ENCODE results near the gene TMEM181. TPM values are rescaled to one million over a fixed set of nuclear protein-coding genes. Genes with fewer than 3 reads are reported as not detected.

The TMEM181 gene
- total and polyA plus RNA-seq, 2 of the 13 experiments (the other 11 are each of a cell fraction or from before 2014, with no cell fraction given), result 59.1 to 108 TPM

DNA sequence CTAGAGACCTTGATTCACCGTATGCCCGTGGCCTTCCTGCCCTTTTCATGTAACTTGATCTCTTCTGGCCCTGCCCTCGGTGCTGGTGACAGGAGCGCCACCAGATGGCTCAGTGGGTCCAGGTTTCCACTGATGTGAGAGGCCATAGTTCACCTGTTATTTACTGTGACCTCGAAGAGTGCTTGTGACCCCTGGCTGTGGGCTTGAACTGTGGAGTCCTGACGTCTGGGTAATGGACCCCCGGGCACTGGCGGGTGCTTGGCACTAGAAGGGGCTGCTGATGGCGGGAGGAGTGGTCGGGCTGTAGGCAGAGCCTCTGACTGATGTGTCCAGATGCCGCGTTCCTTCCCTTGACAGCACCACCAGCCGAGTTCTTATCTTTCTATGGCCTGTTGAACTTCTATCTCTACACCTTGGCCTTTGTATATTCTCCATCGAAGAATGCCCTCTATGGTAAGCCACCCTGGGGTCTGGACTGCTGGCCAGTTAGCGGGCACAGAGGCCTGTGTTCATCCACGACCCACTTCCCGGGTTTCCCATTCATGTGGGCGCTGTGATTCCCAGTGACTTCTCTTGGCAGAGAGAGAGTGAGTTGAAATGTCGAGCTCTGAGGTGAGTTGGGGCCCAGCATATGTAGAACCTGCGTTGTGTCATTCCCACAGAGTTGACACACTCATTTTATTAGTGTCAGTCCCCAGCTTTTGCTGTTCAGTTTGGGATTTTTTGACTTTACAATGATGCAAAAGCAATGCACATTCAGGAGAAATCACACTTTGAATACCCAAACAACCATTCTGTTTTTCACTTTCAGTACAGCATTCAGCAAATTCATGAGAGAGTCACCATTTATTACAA, 69.7 kb downstream of the TMEM181 start (continued):
- TF ChIP-seq, protein P1, sequence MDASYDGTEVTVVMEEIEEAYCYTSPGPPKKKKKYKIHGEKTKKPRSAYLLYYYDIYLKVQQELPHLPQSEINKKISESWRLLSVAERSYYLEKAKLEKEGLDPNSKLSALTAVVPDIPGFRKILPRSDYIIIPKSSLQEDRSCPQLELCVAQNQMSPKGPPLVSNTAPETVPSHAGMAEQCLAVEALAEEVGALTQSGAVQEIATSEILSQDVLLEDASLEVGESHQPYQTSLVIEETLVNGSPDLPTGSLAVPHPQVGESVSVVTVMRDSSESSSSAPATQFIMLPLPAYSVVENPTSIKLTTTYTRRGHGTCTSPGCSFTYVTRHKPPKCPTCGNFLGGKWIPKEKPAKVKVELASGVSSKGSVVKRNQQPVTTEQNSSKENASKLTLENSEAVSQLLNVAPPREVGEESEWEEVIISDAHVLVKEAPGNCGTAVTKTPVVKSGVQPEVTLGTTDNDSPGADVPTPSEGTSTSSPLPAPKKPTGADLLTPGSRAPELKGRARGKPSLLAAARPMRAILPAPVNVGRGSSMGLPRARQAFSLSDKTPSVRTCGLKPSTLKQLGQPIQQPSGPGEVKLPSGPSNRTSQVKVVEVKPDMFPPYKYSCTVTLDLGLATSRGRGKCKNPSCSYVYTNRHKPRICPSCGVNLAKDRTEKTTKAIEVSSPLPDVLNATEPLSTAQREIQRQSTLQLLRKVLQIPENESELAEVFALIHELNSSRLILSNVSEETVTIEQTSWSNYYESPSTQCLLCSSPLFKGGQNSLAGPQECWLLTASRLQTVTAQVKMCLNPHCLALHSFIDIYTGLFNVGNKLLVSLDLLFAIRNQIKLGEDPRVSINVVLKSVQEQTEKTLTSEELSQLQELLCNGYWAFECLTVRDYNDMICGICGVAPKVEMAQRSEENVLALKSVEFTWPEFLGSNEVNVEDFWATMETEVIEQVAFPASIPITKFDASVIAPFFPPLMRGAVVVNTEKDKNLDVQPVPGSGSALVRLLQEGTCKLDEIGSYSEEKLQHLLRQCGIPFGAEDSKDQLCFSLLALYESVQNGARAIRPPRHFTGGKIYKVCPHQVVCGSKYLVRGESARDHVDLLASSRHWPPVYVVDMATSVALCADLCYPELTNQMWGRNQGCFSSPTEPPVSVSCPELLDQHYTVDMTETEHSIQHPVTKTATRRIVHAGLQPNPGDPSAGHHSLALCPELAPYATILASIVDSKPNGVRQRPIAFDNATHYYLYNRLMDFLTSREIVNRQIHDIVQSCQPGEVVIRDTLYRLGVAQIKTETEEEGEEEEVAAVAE (CRISPR knock-in tag; IDR thresholded peaks at IDR 0.05; ENCODE audit: borderline replicate concordance), result no peak
- TF ChIP-seq HIVEP1 (CRISPR knock-in tag; IDR thresholded peaks at IDR 0.05) (peak; percentile 45; the same call in 1 of the 2 replicates), ZNF563 (CRISPR knock-in tag; IDR thresholded peaks at IDR 0.05) (peak; percentile 27; the same call in 1 of the 2 replicates), MEF2D (CRISPR knock-in tag; IDR thresholded peaks at IDR 0.05) (peak; percentile 31; the same call in 1 of the 2 replicates), ZFP1 (CRISPR knock-in tag; IDR thresholded peaks at IDR 0.05) (no peak), TGIF2 (CRISPR knock-in tag; IDR thresholded peaks at IDR 0.05) (0 out of 2 replicates have a peak, but pooled peaks have one; percentile 11), SOX13 (IDR thresholded peaks at IDR 0.05) (no peak), SOX13 (CRISPR knock-in tag; conservative IDR thresholded peaks at IDR 0.05 in 1 of 2, IDR thresholded peaks at IDR 0.05 in 1 of 2) (peak in 1 of 2 experiments; percentile 33; a peak in 1 of 4 replicates), REPIN1 (CRISPR knock-in tag; IDR thresholded peaks at IDR 0.05; ENCODE audit: borderline replicate concordance, low read depth) (peak; percentile 39; the same call in 1 of the 2 replicates), ERF (CRISPR knock-in tag; IDR thresholded peaks at IDR 0.05) (peak; percentile 43; the same call in 1 of the 2 replicates), ZMYM4 (CRISPR knock-in tag; IDR thresholded peaks at IDR 0.05) (peak; percentile 88), ZNF232 (CRISPR knock-in tag; IDR thresholded peaks at IDR 0.05; ENCODE audit: borderline replicate concordance) (peak; percentile 23; the same call in 1 of the 2 replicates), NFKB2 (CRISPR knock-in tag; IDR thresholded peaks at IDR 0.05; ENCODE audit: borderline replicate concordance) (peak; percentile 65; the same call in 1 of the 2 replicates), KMT2A (CRISPR knock-in tag; IDR thresholded peaks at IDR 0.05) (0 out of 2 replicates have a peak, but pooled peaks have one; percentile 26), PHF20 (CRISPR knock-in tag; IDR thresholded peaks at IDR 0.05) (no peak), ZFP90 (CRISPR knock-in tag; IDR thresholded peaks at IDR 0.05; ENCODE audit: borderline replicate concordance) (0 out of 2 replicates have a peak, but pooled peaks have one; percentile 53), HDAC2 (CRISPR knock-in tag; IDR thresholded peaks at IDR 0.05) (peak; percentile 70; the same call in 1 of the 2 replicates), ZBTB1 (CRISPR knock-in tag; IDR thresholded peaks at IDR 0.05; ENCODE audit: borderline replicate concordance) (no peak)
- TF ChIP-seq, protein P2, sequence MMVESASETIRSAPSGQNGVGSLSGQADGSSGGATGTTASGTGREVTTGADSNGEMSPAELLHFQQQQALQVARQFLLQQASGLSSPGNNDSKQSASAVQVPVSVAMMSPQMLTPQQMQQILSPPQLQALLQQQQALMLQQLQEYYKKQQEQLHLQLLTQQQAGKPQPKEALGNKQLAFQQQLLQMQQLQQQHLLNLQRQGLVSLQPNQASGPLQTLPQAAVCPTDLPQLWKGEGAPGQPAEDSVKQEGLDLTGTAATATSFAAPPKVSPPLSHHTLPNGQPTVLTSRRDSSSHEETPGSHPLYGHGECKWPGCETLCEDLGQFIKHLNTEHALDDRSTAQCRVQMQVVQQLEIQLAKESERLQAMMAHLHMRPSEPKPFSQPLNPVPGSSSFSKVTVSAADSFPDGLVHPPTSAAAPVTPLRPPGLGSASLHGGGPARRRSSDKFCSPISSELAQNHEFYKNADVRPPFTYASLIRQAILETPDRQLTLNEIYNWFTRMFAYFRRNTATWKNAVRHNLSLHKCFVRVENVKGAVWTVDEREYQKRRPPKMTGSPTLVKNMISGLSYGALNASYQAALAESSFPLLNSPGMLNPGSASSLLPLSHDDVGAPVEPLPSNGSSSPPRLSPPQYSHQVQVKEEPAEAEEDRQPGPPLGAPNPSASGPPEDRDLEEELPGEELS (CRISPR knock-in tag; IDR thresholded peaks at IDR 0.05), result peak; percentile 29; the same call in 1 of the 2 replicates
- TF ChIP-seq, protein P3, sequence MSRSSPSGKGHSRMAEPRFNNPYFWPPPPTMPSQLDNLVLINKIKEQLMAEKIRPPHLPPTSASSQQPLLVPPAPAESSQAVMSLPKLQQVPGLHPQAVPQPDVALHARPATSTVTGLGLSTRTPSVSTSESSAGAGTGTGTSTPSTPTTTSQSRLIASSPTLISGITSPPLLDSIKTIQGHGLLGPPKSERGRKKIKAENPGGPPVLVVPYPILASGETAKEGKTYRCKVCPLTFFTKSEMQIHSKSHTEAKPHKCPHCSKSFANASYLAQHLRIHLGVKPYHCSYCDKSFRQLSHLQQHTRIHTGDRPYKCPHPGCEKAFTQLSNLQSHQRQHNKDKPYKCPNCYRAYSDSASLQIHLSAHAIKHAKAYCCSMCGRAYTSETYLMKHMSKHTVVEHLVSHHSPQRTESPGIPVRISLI (CRISPR knock-in tag; IDR thresholded peaks at IDR 0.05; ENCODE audit: borderline replicate concordance), result peak; percentile 18; the same call in 1 of the 2 replicates

Measured in HepG2 (cell line).